ENCODE results near the gene EFHC1. TPM values are rescaled to one million over a fixed set of nuclear protein-coding genes. Genes with fewer than 3 reads are reported as not detected.

Gene EFHC1
- total RNA-seq, 1 donor from 2014 or later: 43.7 TPM

- no peak for TF ChIP-seq CTCF (conservative IDR thresholded peaks at IDR 0.05)
- no peaks in the 10 kb centered on the region for H3K27me3 Mint-ChIP-seq (ENCODE audit: low read depth)
- H3K36me3 Mint-ChIP-seq (ENCODE audit: low read depth): peaks cover 16% of the 10 kb centered on the region
- H3K4me1 Mint-ChIP-seq: no peaks in the 10 kb centered on the region
- no peak overlapping the region for H3K27ac Mint-ChIP-seq (ENCODE audit: unreplicated experiment)
- DNase-seq (ENCODE audit: low read depth, low spot score): no peak
- peaks cover 3% of the 10 kb centered on the region for H3K9me3 Mint-ChIP-seq
- H3K4me3 Mint-ChIP-seq: no peak overlapping the region
Measured at GRCh38 chr6:52494298-52495072, 74.3 kb downstream of the EFHC1 start.

GRCh38 chr6:52495922-52496321, 75.8 kb downstream of the EFHC1 start:
- Mint-ChIP-seq H3K4me3 (no peak overlapping the region), H3K4me1 (no peaks in the 10 kb centered on the region), H3K36me3 (ENCODE audit: low read depth) (peaks cover 14% of the 10 kb centered on the region), H3K27me3 (ENCODE audit: low read depth) (no peaks in the 10 kb centered on the region), H3K27ac (ENCODE audit: unreplicated experiment) (peak overlapping the region; percentile 37), H3K9me3 (peaks cover 3% of the 10 kb centered on the region)
- no peak for DNase-seq (ENCODE audit: low read depth, low spot score)
- TF ChIP-seq CTCF (conservative IDR thresholded peaks at IDR 0.05): no peak

- H3K27me3 Mint-ChIP-seq (ENCODE audit: low read depth): no peaks in the 10 kb centered on the region
- no peaks in the 10 kb centered on the region for H3K4me1 Mint-ChIP-seq
- DNase-seq (ENCODE audit: low read depth, low spot score): no peak
- H3K27ac Mint-ChIP-seq (ENCODE audit: unreplicated experiment): no peak overlapping the region
- no peak overlapping the region for H3K4me3 Mint-ChIP-seq
- H3K9me3 Mint-ChIP-seq: peaks cover 3% of the 10 kb centered on the region
- peaks cover 12% of the 10 kb centered on the region for H3K36me3 Mint-ChIP-seq (ENCODE audit: low read depth)
- TF ChIP-seq CTCF (conservative IDR thresholded peaks at IDR 0.05): no peak
Measured at GRCh38 chr6:52496631-52497030, 76.5 kb downstream of the EFHC1 start.

- Mint-ChIP-seq H3K27me3 (ENCODE audit: low read depth) (no peaks in the 10 kb centered on the region), H3K36me3 (ENCODE audit: low read depth) (peaks cover 12% of the 10 kb centered on the region), H3K9me3 (peaks cover 3% of the 10 kb centered on the region), H3K4me3 (no peak overlapping the region), H3K4me1 (no peaks in the 10 kb centered on the region), H3K27ac (ENCODE audit: unreplicated experiment) (no peak overlapping the region)
- DNase-seq (ENCODE audit: low read depth, low spot score): no peak
- no peak for TF ChIP-seq CTCF (conservative IDR thresholded peaks at IDR 0.05)
Measured at GRCh38 chr6:52497652-52498408, 77.7 kb downstream of the EFHC1 start.

GRCh38 chr6:52498538-52499017, 78.4 kb downstream of the EFHC1 start:
- H3K4me3 Mint-ChIP-seq: no peak overlapping the region
- H3K9me3 Mint-ChIP-seq: peaks cover 3% of the 10 kb centered on the region
- no peak for TF ChIP-seq CTCF (conservative IDR thresholded peaks at IDR 0.05)
- peak overlapping the region; percentile 14 for H3K27ac Mint-ChIP-seq (ENCODE audit: unreplicated experiment)
- no peak for DNase-seq (ENCODE audit: low read depth, low spot score)
- H3K4me1 Mint-ChIP-seq: no peaks in the 10 kb centered on the region
- no peaks in the 10 kb centered on the region for H3K27me3 Mint-ChIP-seq (ENCODE audit: low read depth)
- peaks cover 12% of the 10 kb centered on the region for H3K36me3 Mint-ChIP-seq (ENCODE audit: low read depth)
